Endothelial cell of umbilical vein (primary cell): Measurements from ENCODE around the gene CCN5. TPM values are rescaled to one million over a fixed set of nuclear protein-coding genes. Genes with fewer than 3 reads are reported as not detected.

Experiments used
- BruUV-seq: library from RNA; stranded (reverse); fragments of 400-500 nt; replicated peaks from 2 replicates; lab custom pipeline; 2021; lab: Mats Ljungman, UMichigan
- CTCF ChIA-PET: fragments of 300-600, 350-600 bp; sonication (Branson Sonifier 250); formaldehyde crosslinking; loops from one replicate; lab custom pipeline; 2021; ENCODE audit warnings: antibody characterized with exemption, inconsistent platforms; lab: Charles Lee
- POLR2A ChIA-PET: fragments of 300-600, 350-600 bp; sonication (Branson Sonifier 250); formaldehyde crosslinking; loops from one replicate; lab custom pipeline; 2021; ENCODE audit warnings: antibody characterized with exemption, inconsistent platforms; lab: Charles Lee
- DNase-seq: peaks from one replicate; pipeline ENCODE4 v3.0.0-alpha.2; 2011; ENCODE audit warnings: low read depth, low spot score
- FAIRE-seq: peaks from 2 replicates; lab custom pipeline; 2011; peaks lifted over from hg19 to GRCh38; lab: Jason Lieb, UNC
- H2AFZ ChIP-seq: 2 replicates; pipeline ENCODE4 v1.6.0; 2012; ENCODE audit warnings: low read depth, low read length, control low read depth, inconsistent platforms
- H3K27ac ChIP-seq: 2 replicates; pipeline ENCODE4 v1.5.1; 2011; ENCODE audit warnings: low read depth, mild to moderate bottlenecking, control low read depth, low read length, moderate library complexity; ENCODE audit not compliant: insufficient read depth
- H3K27me3 ChIP-seq, 2 experiments: 2 replicates each; pipeline versions ENCODE4 v1.6.0 to v1.6.1; 2011; ENCODE audit warnings: low read length in 2 of 2, mixed read lengths in 1 of 2; ENCODE audit not compliant: control insufficient read depth in 2 of 2, insufficient read depth in 2 of 2
- H3K36me3 ChIP-seq, 2 experiments: 2 replicates in 1 of 2; 3 replicates in 1 of 2; pipeline ENCODE4 v1.5.1; 2011; ENCODE audit warnings: low read length in 2 of 2, mild to moderate bottlenecking in 1 of 2, moderate library complexity in 1 of 2; ENCODE audit not compliant: control insufficient read depth in 2 of 2, insufficient read depth in 2 of 2; ENCODE audit errors: extremely low read depth in 1 of 2
- H3K4me1 ChIP-seq: 3 replicates; pipeline ENCODE4 v1.5.1; 2011; ENCODE audit warnings: mild to moderate bottlenecking, low read length; ENCODE audit not compliant: control insufficient read depth, insufficient read depth; ENCODE audit errors: extremely low read depth
- H3K4me2 ChIP-seq: 2 replicates; pipeline ENCODE4 v1.6.1; 2011; ENCODE audit warnings: low read length, control low read depth, mixed read lengths; ENCODE audit not compliant: insufficient read depth
- H3K4me3 ChIP-seq, 3 experiments: fragments of 200-600 bp in 1 of 3; sonication (generic), shearing (Covaris generic) in 1 of 3; replicated peaks in 1 of 3; 2 replicates each; pipeline ENCODE4 v1.5.1; 2011 to 2016; ENCODE audit warnings: control low read depth in 3 of 3, low read length in 3 of 3, mild to moderate bottlenecking in 2 of 3, inconsistent platforms in 1 of 3, low read depth in 1 of 3, moderate library complexity in 1 of 3; ENCODE audit not compliant: insufficient read depth in 1 of 3
- H3K79me2 ChIP-seq: 2 replicates; pipeline ENCODE4 v1.6.0; 2012; ENCODE audit warnings: low read length, inconsistent platforms; ENCODE audit not compliant: control insufficient read depth, insufficient read depth
- H3K9ac ChIP-seq: replicated peaks from 2 replicates; pipeline ENCODE3; 2011; ENCODE audit warnings: low read length, control low read depth; ENCODE audit not compliant: insufficient read depth; ENCODE audit errors: extremely low read depth
- H3K9me1 ChIP-seq: replicated peaks from 3 replicates; pipeline ENCODE4 v1.6.0; 2011; ENCODE audit warnings: mild to moderate bottlenecking, low read length; ENCODE audit not compliant: control insufficient read depth, insufficient read depth; ENCODE audit errors: extremely low read depth
- H3K9me3 ChIP-seq: replicated peaks from 2 replicates; pipeline ENCODE4 v1.5.1; 2012; ENCODE audit warnings: low read length, inconsistent platforms; ENCODE audit not compliant: control insufficient read depth, insufficient read depth
- H4K20me1 ChIP-seq: replicated peaks from 2 replicates; pipeline ENCODE3; 2011; ENCODE audit warnings: mild to moderate bottlenecking, low read length; ENCODE audit not compliant: control insufficient read depth, insufficient read depth; ENCODE audit errors: extremely low read depth
- EZH2 ChIP-seq: IDR thresholded peaks from 2 replicates; pipeline ENCODE4 v1.6.1; 2012; ENCODE audit warnings: borderline replicate concordance, low read depth, mild to moderate bottlenecking, moderate library complexity, low read length, inconsistent platforms; ENCODE audit not compliant: severe bottlenecking
- FOS ChIP-seq: IDR thresholded peaks from 2 replicates; pipeline ENCODE4 v1.6.1; 2011; ENCODE audit warnings: mild to moderate bottlenecking, low read length, moderate library complexity, borderline replicate concordance; ENCODE audit not compliant: insufficient read depth
- GATA2 ChIP-seq: IDR thresholded peaks from 2 replicates; pipeline ENCODE4 v1.7.0; 2011; ENCODE audit warnings: low read depth, mild to moderate bottlenecking, moderate library complexity, mixed read lengths, low read length; ENCODE audit not compliant: insufficient read length, insufficient read depth
- JUN ChIP-seq: IDR thresholded peaks from 2 replicates; pipeline ENCODE4 v1.6.1; 2011; ENCODE audit warnings: borderline replicate concordance, low read depth; ENCODE audit not compliant: insufficient read length, insufficient read depth
- MYC ChIP-seq: IDR thresholded peaks from one replicate; pipeline ENCODE4 v1.6.1; 2011; ENCODE audit warnings: mild to moderate bottlenecking, low read depth, low read length
- POLR2A ChIP-seq: IDR thresholded peaks from 2 replicates; pipeline ENCODE4 v1.6.1; 2012; ENCODE audit warnings: low read depth, mild to moderate bottlenecking, control low read depth, low read length
- POLR2AphosphoS5 ChIP-seq: IDR thresholded peaks from 2 replicates; pipeline ENCODE4 v1.6.1; 2012; ENCODE audit warnings: low read depth, mild to moderate bottlenecking, control low read depth, low read length, moderate library complexity; ENCODE audit not compliant: insufficient read depth
- dilution Hi-C: fragments of 300-500 bp; cut with MboI; formaldehyde crosslinking; loops from one replicate; pipeline ENCODE4 v1.15.0; 2019; ENCODE audit warnings: low sequenced_read_pairs; ENCODE audit not compliant: extremely low pct_ligation_motif_present
- intact Hi-C: fragments of 100-400 bp; cut with micrococcal nuclease; formaldehyde crosslinking; loops from one replicate; pipeline ENCODE4 v1.10.0; 2022
- polyA plus RNA-seq, 4 experiments: library from polyadenylated mRNA; depleted of rRNA in 3 of 4; stranded (reverse) in 3 of 4; unstranded in 1 of 4; fragments of >200 nt; gene quantifications; 2 replicates each; pipeline versions ENCODE4 v1.2.1 to v1.2.3, GENCODE V29; 2011 to 2012; ENCODE audit warnings: missing spikeins in 1 of 4
- total RNA-seq: library from RNA; stranded (reverse); gene quantifications from 2 replicates; pipeline ENCODE4 v1.2.3, GENCODE V29; 2021
- TF ChIP-seq, protein P1 (sequence below), 2 donors: IDR thresholded peaks; 1 replicate in 1 of 2; 2 replicates in 1 of 2; pipeline ENCODE4 v1.5.1; 2011; ENCODE audit warnings: low read length in 2 of 2, mild to moderate bottlenecking in 2 of 2, moderate library complexity in 2 of 2, control low read depth in 1 of 2, inconsistent platforms in 1 of 2, low read depth in 1 of 2; ENCODE audit not compliant: insufficient read depth in 1 of 2; ENCODE audit errors: extremely low read depth in 1 of 2
- TF ChIP-seq, protein P2 (sequence below): IDR thresholded peaks from 2 replicates; pipeline ENCODE4 v1.6.1; 2011; ENCODE audit not compliant: insufficient read depth, insufficient read length

Gene CCN5
- total and polyA plus RNA-seq, 2 donors (not counting 3 experiments of a cell fraction or from before 2014, with no cell fraction given), result 0.03 TPM; not detected in 1

DNA sequence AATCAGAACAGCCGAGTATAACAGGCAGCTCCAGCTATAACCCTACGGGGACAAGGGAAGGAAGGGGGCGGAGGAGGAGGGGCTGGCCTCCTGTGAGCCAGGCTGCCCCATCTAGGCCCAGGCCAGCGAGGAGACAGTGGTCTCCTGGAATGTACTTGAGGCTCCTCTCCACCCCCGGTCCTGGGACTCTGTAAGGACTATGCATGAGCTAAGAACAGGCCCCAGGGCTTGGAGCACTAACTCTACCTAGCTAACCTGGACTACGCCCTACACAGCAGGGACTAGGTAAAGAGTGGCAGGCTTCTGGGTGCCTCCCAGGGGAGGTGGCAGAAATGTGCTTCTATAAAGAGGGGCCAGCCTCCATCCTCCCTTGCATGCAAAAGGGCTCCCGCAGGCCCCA is 39.4 kb downstream of the CCN5 start:
- CTCF ChIA-PET, result interaction anchor here (1.3 to 1.4 kb wide), 2 partner anchors 8 to 69 kb away, joined by 3 read pairs; partner anchors contain the start of gene KCNK15
- no peak for FAIRE-seq
- no peaks in the 10 kb centered on the region for H3K36me3 ChIP-seq
- H3K9me3 ChIP-seq, result no peaks in the 10 kb centered on the region
- POLR2A ChIA-PET, result no interaction called here
- intact Hi-C loops, result no loop called here
- no peak for DNase-seq
- no peak overlapping the region for H3K9ac ChIP-seq
- no peaks in the 10 kb centered on the region for H3K27me3 ChIP-seq
- H3K4me3 ChIP-seq, result no peak overlapping the region
- TF ChIP-seq FOS (no peak), JUN (no peak), POLR2A (no peak), GATA2 (no peak), POLR2AphosphoS5 (no peak), MYC (no peak), EZH2 (no peak)
- TF ChIP-seq, protein P1, sequence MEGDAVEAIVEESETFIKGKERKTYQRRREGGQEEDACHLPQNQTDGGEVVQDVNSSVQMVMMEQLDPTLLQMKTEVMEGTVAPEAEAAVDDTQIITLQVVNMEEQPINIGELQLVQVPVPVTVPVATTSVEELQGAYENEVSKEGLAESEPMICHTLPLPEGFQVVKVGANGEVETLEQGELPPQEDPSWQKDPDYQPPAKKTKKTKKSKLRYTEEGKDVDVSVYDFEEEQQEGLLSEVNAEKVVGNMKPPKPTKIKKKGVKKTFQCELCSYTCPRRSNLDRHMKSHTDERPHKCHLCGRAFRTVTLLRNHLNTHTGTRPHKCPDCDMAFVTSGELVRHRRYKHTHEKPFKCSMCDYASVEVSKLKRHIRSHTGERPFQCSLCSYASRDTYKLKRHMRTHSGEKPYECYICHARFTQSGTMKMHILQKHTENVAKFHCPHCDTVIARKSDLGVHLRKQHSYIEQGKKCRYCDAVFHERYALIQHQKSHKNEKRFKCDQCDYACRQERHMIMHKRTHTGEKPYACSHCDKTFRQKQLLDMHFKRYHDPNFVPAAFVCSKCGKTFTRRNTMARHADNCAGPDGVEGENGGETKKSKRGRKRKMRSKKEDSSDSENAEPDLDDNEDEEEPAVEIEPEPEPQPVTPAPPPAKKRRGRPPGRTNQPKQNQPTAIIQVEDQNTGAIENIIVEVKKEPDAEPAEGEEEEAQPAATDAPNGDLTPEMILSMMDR (IDR thresholded peaks at IDR 0.05; ENCODE audit: extremely low read depth in 1 of 2, insufficient read depth in 1 of 2, low read depth in 1 of 2, low read length in 2 of 2), result no peak
- TF ChIP-seq, protein P2, sequence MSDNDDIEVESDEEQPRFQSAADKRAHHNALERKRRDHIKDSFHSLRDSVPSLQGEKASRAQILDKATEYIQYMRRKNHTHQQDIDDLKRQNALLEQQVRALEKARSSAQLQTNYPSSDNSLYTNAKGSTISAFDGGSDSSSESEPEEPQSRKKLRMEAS, result no peak
- no peaks in the 10 kb centered on the region for H3K4me1 ChIP-seq
- H4K20me1 ChIP-seq, result no peaks in the 10 kb centered on the region
- dilution Hi-C loops, result no loop called here
- H3K27ac ChIP-seq, result no peak overlapping the region
- BruUV-seq, result no TSS peak
- H3K9me1 ChIP-seq, result no peaks in the 10 kb centered on the region
- H2AFZ ChIP-seq, result no peak overlapping the region
- H3K79me2 ChIP-seq, result no peaks in the 10 kb centered on the region
- H3K4me2 ChIP-seq, result no peak overlapping the region
